ENCODE data around the gene MCU.
"Not testable (repeated sequence)": the region's sequence is repeated elsewhere in the genome, so short reads cannot be mapped to it uniquely, and the experiment has no call there.

The MCU gene

DNA sequence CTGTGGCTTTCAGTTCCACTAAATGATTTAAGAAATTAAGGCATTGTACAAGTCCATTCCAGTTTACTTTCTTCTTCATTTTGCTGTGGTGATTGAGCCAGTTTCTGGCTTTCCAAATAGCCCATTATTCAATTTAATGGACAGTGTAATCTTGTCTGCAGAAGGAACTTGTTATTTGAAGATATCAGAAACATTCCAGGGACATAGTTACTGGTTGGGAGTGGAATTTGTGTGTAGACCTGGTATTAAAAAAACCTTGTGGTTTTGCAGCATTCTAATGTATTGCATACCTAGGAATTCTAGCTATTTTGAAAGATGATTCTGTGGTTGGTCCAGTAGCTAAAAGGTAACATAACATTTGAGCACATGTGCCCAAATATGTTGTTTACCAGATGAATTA is 72.2 kb downstream of the MCU start:
- DNase-seq: no peak

DNA sequence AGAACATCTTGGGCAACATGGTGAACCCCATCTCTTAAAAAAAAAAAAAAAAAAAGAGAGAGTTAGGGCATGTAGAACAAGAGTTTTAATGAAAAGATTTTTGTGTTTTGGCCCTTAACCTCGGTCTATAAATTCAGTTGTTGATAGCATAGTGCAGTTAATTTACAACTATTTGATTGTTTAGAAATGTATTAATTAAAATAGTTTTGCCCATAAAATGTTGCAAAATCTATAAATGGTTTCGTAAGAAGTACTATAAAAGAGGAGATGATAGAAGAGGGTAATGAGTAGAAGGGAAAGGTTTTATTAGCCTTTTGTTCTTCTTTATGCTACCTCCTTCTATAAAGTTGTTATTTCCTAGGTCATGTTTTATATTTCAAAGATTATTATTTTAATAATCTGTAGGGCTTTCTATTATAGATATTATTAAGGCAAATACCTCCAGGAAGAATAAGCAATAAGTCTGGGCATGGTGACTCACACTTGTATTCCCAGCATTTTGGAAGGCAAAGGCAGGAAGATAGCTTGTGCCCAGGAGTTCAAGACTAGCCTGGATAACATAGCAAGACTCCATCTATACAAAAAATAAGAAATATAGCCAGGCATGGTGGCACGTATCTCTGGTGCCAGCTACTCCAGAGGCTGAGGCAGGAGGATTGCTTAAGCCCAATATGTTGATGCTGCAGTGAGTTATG is 73.3 kb downstream of the MCU start:
- DNase-seq: no peak

DNA sequence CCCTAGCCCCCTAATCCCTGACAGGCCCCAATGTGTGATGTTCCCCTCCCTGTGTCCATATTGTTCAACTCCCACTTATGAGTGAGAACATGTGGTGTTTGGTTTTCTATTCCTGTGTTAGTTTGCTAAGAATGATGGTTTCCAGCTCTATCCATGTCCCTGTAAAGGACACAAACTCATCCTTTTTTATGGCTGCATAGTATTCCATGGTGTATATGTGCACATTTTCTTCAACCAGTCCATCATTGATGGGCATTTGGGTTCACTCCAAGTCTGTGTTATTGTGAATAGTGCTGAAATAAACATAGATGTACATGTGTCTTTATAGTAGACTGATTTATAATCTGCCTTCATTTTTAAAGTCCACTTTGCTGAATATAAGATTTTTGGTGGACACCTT is 79.3 kb downstream of the MCU start:
- DNase-seq: not testable (repeated sequence)

DNA sequence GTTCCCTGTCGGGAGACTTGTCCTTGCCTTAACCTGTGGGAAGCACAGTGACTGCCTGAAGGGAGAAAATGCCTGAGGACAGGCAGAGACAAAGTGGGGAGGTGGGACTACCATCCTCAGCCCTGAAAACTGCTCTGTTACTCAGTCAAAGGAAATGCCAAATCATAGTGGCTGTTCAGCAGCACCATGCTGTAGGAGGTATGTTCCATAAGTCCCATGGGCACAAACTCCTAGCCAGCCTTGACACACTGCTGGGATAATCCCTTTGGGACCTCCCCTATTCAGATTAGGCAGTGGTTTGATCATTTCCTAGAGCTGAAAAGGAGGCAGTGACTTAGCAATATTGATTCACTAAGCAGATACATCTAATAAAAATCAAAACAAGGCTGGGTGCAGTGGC is 80.1 kb downstream of the MCU start:
- DNase-seq: no peak

DNA sequence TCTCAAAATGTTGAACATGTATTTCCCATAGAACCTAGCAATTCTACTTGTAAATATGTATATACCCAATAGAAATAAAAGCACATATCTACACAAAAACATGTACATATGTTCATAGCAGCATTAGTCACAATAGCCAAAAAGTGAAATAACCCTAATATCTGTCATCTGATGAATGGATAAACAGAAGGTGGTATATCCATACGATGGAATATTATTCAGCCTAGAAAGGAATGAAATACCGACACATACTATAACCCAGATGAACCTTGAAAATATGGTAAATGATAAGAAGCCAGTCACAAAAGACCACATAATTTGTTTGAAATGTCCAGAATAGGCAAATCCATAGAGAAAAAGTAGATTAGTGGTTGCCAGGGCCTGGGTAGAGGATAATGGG is 87.9 kb downstream of the MCU start:
- DNase-seq: no peak

DNA sequence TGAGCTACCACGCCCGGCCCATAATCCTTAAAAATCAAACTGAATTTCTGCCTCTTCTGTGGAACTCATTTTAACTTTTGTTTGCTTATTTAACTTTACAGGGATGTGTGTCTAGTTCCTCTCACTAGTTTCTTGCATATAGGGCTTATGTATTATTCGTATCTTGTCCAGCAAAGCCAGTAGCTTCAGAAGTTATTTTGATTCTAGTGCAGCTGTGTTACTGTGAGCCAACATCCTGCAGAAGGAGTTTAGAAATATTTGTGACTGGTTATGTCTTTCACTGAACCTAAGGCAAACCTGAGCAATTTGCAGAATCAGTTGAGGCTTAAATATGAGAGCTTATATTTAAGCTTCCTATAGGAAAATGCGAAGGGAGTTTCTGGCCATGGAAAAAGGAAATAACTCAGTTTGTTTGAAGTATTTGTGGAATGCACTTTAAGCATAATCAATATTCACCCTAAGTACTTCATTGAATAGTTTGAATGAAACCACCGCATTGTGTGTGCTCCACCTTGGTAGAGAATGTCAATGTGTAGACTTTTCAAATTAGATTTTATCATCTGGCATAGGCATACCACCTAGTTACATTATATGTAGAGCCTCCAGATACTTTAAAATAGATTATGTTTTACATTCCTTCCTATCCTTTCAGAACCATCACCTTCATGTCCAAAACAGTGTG is 90.8 kb downstream of the MCU start:
- DNase-seq: no peak

DNA sequence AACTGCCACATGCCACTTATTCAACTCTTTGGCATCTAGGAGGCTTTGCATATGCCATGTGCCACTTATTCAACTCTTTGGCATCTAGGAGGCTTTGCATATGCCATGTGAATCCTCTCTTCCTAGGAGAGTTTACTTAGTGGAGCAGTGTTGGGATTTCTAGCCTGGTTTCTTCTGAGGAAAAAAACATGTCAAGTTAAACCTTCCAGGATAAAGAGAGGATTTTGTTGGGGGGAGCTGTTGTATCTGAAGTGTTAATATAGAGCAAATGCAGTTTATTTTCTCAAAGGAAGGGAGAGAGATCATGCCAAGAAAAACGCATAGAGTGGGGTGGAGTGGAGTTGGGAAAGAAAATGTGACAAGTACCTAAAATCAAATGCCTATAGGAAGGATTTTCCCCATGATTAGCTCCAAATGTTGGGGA is 91.5 kb downstream of the MCU start:
- DNase-seq: no peak

DNA sequence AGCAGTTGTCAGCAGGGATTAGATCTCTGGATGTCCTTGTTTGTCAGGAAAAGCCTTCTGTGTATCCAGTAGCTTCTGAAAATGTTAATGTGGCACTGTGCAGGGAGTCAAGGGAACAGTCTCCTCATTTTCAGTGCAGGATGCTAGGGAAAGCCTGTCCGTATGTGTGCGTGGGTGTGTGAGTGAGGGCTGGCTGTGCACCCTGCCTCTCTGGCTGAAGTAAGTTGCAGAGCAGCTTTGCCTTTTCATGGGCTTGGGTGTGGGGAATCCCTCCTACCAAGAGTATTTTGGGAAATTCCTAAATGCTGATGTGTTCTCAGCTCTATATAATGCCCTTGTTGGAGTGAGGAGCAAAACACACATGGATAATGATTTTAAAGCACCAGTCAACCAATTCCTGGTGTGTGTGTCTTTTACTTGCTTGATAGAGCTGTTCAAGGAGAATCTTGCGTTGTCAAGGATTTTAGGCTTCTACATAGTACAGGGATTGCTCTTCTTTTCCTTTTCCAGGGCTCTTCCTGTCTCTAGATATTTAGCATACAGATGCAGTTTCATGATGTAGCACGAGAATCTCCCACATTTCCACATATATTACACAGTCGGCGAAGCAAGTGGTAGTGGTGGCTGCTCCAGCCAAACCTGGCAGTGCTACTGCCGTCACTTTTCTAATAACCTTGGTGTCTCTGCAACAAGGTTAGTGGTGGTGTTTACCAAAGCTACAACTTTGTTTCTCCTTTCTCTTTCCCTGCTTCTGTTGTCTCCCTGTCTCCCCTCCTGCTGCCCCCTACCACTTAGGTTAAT is 92.8 kb downstream of the MCU start:
- DNase-seq: no peak

DNA sequence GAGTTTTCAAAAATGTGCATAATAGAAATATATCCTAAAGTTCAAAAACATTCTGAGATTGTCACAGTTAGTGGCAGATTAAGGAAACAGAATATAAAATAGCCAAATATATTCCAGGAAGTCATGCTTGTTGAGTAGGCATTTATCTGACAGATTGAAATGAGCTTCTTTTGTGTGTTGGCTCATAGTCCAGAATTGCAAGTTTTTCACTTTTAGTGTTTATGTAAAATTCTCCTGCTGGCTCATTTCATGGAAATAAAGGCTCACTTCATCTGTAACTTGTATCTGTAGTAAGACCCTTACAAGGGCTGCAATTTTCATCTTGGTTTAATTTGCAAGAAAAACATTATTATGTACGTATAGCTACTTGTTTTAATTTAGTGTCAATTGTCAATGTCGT is 93.5 kb downstream of the MCU start:
- no peak for DNase-seq

DNA sequence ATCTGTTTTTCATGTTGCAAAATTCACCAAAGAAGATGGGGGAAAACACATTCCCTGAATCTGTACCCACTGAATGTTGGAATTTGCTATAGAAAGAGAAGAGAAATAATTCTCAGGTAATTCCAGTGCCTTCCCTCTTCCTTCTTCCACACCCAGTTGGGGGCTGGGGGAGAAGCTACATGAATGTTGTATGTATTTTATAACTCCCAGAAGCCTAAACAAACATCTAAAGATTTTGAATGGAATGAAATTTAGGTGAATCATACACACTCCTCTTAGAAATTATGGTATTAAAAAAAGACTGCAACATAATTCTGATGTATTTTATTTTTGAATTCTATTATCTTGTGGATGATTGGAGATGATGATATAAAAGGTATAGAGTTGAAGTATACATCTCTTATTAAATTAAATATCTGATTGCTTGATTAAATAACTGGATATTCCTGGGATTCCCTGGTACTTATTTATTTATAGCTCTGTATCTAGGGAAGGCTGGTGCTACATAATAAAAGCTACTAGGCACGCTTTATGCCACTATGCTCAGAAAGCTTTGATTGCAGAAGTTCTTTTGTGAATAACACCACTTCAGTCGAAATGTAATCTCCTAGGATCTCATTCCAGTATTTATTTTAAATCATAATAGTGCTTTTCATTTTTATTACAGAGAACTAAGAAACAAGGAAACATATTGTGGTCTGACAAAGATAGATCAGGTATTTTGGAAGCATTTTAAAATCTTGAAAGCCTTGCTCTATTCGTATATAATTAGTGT is 98.5 kb downstream of the MCU start:
- DNase-seq: no peak

DNA sequence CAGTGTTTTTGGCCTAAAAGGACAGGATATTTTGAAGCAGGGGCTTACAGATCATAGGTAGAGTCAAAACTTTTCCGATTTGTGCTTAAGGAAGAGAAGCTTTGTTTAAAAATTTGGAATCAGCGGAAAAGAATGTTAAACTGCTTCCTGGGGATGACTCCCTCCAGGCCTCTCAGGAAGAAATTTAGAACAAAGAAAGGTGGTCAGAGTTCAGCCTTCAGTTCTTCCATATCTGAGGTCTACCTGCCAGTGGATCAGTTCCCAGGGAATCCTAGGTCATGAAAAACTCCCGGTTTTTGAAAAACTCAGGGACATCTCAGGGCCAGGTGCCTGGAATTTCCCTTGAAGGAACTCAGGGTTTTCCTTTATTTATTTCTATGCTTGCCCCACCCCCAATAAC is 100.3 kb downstream of the MCU start:
- no peak for DNase-seq

DNA sequence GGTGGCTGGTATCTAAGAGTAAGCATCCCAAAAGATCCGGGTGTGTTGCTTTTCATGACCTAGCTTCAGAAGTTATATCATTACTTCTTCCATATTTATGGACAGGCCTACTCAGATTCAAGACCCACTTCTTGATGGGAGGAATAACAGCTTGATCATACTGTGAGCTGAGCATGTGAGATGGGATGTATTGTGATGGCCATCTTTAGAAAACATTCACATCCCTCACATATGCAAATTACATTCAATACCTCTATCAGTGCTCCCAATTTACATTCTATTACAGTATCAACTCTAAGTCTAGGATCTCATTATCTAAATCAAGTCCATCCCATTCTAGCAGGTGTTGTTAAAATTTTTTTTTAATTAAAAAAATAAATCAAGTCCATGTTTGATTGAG is 101.8 kb downstream of the MCU start:
- no peak for DNase-seq

DNA sequence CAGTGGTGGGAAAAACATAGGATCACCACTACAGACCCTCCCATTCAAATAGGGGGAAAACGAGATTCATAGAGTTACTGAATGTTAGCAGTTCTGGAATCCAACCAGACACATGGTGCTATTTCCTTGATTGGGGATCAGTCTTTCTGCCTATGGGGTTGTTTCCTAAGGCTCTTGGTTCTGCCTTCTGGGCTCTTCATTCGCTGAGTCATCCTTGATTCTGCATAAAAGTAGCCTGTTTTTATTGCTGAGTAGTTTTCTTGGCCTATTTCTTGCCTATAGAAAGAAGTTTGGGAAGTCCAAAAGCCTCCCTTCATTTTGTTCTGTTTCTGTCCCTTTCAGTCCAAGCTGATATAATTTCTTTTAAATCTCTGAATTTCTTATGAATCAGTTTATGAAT is 102.3 kb downstream of the MCU start:
- DNase-seq: no peak

DNA sequence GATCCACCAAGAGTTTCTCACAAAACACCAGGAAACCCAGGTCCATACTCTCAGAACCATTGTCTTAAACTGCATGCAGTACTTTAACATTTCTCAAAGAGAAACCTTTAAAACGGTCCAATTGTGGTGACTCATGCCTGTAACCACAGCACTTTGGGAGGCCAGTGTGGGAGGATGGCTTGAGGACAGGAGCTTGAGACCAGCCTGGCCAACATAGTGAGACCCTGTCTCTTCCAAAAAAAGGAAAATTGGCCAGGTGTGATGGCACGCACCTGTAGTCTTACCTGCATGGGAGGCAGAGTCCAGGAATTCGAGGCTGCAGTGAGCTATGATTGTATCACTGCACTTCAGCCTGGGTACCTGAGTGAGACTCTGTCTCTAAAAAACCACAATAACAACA is 104.1 kb downstream of the MCU start:
- no peak for DNase-seq

DNA sequence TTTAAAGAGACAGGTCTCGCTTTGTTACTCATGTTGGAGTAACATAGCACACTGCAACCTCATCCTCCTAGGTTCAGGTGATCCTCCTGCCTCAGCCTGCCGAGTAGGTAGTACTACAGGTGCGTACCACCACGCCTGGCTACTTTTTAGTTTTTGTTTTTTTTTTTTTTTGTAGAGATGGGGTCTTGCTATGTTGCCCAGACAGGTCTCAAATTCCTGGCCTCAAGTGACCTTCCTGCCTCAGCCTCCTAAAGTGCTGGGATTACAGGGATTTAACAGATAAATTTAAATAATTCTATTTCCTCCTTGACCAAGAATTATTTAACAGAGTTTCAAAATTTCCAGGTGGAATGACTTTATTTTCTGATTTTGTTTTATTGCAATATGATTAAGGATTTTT is 104.6 kb downstream of the MCU start:
- no peak for DNase-seq

DNA sequence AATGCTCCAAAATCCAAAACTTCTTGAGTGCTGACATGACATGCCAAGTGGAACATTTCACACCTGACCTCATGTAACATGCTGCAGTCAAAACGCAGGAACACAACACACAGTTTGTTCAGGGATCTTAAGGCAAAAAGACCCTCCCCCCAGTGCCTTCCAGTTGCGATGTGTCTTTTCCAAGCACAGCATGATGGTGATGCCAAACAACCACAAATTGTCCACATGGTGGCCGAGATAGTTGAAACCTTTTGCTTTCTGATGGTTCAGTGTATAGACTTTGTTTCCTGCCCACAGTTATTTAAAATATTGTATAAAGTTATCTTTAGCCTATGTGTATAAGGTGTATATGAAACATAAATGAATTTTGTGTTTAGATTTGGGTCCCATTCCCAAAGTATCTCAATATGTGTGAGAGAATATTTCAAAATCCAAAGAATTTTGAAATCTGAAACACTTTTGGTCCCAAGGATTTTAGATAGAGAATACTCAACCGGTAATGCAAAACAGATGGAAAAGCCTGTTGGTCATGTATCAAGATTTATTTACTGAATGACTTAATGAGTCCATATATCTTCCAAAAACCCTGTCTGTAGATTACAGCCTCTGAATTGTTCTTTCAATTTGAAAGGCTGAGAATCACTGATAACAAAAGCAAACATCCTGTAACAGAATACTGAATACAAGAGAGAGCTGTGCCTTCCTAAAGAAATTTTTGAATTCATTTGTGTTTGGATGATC is 108.2 kb downstream of the MCU start:
- DNase-seq: no peak

DNA sequence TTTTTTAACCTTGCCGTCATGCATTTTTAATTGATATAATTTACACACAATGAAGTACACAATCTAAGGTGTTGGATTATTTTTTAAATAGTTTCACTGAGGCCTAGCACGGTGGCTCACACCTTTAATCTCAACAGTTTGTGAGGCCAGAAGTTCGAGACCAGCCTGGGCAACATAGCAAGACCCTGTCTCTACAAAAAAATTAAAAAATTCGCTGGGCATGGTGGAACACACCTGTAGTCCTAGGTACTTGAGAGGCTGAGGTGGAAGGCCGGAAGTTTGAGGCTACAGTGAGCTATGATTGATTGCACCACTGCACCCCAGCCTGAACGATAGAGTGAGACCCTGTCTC is 108.8 kb downstream of the MCU start:
- no peak for DNase-seq

DNA sequence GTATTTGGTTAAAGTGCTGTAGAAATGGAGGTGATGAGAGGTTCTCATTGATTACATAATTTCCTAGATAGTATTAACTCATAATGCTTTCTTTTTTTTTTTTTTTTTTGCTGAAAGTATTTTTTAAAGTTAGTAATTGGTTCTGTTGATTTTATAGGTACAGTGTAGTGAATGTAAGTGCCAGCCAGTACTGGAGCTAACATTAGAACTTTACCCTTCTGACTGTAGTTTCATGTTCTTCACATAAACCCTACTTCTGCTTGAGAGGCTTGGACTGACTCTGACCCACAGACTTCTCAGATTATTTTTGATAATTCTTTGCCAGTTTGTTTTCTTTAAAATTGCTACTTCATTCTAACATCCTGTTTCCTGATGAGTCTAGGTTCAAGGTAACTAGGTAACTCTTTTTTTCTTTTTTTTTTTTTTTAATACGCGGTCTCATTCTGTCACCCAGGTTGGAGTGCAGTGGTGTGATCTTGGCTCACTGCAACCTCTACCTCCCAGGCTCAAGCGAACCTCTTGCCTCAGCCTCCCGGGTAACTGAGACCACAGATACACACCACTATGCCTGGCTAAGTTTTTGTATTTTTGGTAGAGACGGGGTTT is 109.4 kb downstream of the MCU start:
- DNase-seq: no peak

DNA sequence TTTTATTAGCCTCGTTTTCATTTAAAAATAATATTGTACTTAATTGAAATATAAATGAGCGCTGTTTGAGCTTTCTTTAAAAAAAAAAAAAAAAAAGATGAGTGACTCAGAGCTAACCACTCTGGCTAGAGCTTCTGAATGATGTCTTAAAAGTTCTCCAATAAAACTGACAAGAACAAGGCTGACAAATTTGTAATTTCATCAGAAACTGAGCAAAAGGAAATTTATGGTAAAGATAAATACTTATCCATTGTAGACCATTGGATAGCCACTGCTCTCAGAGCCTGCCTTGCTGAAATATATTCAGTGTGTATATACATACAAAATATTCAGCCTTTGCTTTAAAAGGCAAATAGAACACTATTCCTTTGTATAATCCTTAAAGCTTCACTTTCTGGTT is 110.4 kb downstream of the MCU start:
- no peak for DNase-seq

DNA sequence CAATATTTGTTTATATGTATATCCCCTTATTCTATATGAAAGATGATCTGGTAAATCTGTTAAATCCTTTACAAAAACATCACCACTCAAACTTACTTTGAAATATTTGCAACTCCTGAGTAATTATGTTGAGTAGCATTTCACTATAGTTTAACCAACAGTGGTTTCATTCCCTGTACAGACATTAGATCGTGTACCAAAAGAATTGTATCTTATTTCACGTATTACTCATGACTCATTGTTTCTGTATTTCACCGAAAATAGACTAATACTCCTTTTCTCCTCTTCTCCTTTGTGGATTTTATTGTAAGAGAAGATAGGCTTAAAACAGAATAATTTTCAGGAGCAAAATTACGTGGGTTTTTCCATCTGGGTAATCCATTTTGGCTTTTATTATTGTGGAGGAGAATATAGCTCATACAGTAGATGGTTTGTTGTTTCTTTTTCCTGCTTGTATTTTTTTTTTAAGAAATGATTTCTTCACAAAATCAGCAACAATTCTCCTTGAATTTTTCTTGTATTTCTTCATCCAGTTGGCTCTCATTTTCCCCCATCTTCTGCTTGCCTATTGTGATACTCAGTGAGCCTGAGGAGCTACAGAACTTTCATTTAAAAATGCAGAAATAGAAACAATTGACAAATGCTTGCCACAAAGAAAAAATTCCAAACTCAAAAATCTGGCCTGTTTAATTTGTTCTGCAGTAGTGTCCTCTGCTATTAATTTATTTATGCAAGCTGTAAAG is 111.0 kb downstream of the MCU start:
- no peak for DNase-seq

DNA sequence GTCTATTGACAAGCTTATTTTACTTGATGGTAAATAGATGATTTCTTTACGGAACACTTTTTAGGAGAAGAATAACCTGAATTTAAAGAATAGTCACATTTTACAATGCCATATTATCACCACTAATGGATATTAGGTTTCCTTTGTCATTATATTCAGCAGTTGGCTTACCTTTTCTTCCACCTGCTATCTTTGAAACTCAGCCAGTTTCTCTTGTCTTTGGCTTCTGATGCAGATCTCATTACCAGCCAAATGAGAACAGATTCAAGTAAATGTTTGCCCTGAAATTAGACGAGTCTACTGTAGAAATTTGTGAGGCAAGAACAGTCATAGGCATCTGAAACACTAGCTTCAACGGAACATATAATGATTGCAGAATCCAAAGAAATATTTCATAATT is 116.1 kb downstream of the MCU start:
- no peak for DNase-seq

DNA sequence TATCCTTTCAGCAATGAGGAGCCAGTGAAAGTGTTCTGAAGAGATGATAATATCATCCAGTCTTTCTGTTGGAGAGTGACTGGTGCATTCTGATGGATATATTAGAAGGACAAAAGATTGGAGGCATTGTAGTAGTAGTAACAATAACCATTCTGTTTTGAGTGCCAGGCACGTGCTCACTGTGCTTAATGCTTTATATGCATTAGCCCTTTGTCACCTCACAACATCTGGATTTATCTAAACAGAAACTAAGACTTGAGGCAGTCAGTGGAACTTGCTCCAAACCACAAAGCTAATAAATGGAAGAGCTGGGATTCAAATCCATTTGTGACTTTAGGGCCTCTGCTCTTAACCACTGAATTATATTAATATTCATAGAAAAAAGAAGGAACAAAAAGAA is 117.1 kb downstream of the MCU start:
- DNase-seq: no peak
